Measurements from ENCODE around the gene LRRC3C.

DNA sequence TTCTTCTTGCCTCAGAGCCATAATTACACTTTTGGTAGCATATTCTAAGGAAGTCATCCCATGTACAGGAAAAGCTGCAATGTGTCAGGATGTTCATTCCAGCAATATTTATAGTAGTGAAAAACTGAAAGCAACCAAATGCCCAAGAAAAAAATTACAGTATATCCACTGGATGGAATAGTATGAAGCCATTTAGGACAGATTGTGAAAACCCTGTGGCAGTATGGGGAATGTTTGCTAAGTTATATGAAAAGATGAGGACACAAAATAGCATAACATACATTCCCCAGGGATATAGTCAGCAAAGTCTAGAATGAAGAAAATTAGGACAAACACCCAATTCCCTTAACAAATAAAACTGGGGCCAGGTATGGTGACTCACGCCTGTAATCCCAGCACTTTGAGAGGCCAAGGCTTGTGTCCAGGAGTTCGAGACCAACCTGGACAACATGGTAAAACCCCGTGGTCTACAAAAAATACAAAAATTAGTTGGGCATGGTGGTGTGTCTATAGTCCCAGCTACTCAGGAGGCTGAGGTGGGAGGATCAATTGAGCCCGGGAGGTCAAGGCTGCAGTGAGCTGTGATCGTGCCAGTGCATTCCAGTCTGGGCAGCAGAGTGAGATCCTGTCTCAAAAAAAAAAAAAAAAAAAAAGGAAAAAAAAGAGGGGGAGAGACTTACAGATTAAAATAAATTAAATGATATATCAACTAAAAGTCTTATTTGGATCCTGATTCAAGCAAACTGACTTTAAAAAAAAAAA, 2.3 kb downstream of the LRRC3C start:
- TF ChIP-seq, protein P1, sequence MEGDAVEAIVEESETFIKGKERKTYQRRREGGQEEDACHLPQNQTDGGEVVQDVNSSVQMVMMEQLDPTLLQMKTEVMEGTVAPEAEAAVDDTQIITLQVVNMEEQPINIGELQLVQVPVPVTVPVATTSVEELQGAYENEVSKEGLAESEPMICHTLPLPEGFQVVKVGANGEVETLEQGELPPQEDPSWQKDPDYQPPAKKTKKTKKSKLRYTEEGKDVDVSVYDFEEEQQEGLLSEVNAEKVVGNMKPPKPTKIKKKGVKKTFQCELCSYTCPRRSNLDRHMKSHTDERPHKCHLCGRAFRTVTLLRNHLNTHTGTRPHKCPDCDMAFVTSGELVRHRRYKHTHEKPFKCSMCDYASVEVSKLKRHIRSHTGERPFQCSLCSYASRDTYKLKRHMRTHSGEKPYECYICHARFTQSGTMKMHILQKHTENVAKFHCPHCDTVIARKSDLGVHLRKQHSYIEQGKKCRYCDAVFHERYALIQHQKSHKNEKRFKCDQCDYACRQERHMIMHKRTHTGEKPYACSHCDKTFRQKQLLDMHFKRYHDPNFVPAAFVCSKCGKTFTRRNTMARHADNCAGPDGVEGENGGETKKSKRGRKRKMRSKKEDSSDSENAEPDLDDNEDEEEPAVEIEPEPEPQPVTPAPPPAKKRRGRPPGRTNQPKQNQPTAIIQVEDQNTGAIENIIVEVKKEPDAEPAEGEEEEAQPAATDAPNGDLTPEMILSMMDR (IDR thresholded peaks at IDR 0.05), result no peak
- TF ChIP-seq EZH2 (IDR thresholded peaks at IDR 0.05; ENCODE audit: borderline replicate concordance, insufficient read depth, low read depth, low read length, poor library complexity, severe bottlenecking), result no peak

Measured in B cell (primary cell).